ENCODE data around the gene NPLOC4. TPM values are rescaled to one million over a fixed set of nuclear protein-coding genes. Genes with fewer than 3 reads are reported as not detected.

Gene NPLOC4
- total and polyA plus RNA-seq, 2 of the 13 experiments (the other 11 are each of a cell fraction or from before 2014, with no cell fraction given) = 57.0 to 97.0 TPM

- no peak for TF ChIP-seq ZBTB46 (CRISPR knock-in tag; IDR thresholded peaks at IDR 0.05; ENCODE audit: borderline replicate concordance)
- peak; percentile 90; the same call in 1 of the 2 replicates for TF ChIP-seq PCBP1 (IDR thresholded peaks at IDR 0.05; ENCODE audit: borderline replicate concordance, low read depth, low read length)
- peak; percentile 82 for TF ChIP-seq ETV5 (CRISPR knock-in tag; IDR thresholded peaks at IDR 0.05; ENCODE audit: borderline replicate concordance)
- TF ChIP-seq SNAPC5 (CRISPR knock-in tag; IDR thresholded peaks at IDR 0.05; ENCODE audit: borderline replicate concordance) = no peak
- TF ChIP-seq ZNF550 (CRISPR knock-in tag; IDR thresholded peaks at IDR 0.05; ENCODE audit: borderline replicate concordance) = no peak
- no peak; the same call in 1 of the 2 replicates for TF ChIP-seq ZNF503 (CRISPR knock-in tag; IDR thresholded peaks at IDR 0.05)
- TF ChIP-seq MLLT10 (CRISPR knock-in tag; IDR thresholded peaks at IDR 0.05) = no peak
- peak; percentile 83 for TF ChIP-seq ZIK1 (CRISPR knock-in tag; IDR thresholded peaks at IDR 0.05; ENCODE audit: borderline replicate concordance, low read depth)
- 0 out of 2 replicates have a peak, but pooled peaks have one; percentile 44 for TF ChIP-seq TFE3 (CRISPR knock-in tag; IDR thresholded peaks at IDR 0.05)
- no peak for TF ChIP-seq KAT2B (IDR thresholded peaks at IDR 0.05; ENCODE audit: borderline replicate concordance, low read depth, low read length)
- TF ChIP-seq SP5 (CRISPR knock-in tag; IDR thresholded peaks at IDR 0.05; ENCODE audit: borderline replicate concordance, low read depth) = peak; percentile 15; the same call in 1 of the 2 replicates
- TF ChIP-seq SAP130 (CRISPR knock-in tag; IDR thresholded peaks at IDR 0.05; ENCODE audit: low read depth) = peak; percentile 99
- TF ChIP-seq HMGA1 (CRISPR knock-in tag; conservative IDR thresholded peaks at IDR 0.05) = no peak
- peak; percentile 87 for TF ChIP-seq MED1 (CRISPR knock-in tag; IDR thresholded peaks at IDR 0.05)
- TF ChIP-seq POLR2A (IDR thresholded peaks at IDR 0.05; ENCODE audit: insufficient read depth in 1 of 2, low read depth in 2 of 2, low read length in 2 of 2) = peak; percentile 97
- no peak for TF ChIP-seq ZXDC (CRISPR knock-in tag; IDR thresholded peaks at IDR 0.05)
- peak; percentile 99 for TF ChIP-seq KAT8 (CRISPR knock-in tag; IDR thresholded peaks at IDR 0.05)
These were observed 29.7 kb upstream of the NPLOC4 start, which contains the start of the genes CCDC137 and OXLD1 (continued) for GRCh38 chr17:81666342-81667191.

Measured in HepG2 (cell line).